ENCODE data around the gene SVOPL. TPM values are rescaled to one million over a fixed set of nuclear protein-coding genes. Genes with fewer than 3 reads are reported as not detected.
"Not testable (repeated sequence)": the region's sequence is repeated elsewhere in the genome, so short reads cannot be mapped to it uniquely, and the experiment has no call there.

The SVOPL gene, protein sequence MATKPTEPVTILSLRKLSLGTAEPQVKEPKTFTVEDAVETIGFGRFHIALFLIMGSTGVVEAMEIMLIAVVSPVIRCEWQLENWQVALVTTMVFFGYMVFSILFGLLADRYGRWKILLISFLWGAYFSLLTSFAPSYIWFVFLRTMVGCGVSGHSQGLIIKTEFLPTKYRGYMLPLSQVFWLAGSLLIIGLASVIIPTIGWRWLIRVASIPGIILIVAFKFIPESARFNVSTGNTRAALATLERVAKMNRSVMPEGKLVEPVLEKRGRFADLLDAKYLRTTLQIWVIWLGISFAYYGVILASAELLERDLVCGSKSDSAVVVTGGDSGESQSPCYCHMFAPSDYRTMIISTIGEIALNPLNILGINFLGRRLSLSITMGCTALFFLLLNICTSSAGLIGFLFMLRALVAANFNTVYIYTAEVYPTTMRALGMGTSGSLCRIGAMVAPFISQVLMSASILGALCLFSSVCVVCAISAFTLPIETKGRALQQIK
- not detected for total RNA-seq
- long read RNA-seq: 0 reads

GRCh38 chr7:138700857-138701536, at the start of gene SVOPL:
Gene SVOPL, minus strand, starts transcription at chr7:138701362. Its CDS starts 22,317 bp downstream, at chr7:138679045.
- DNase-seq (no peak), ATAC-seq (no peak)
- intact Hi-C loops (cut with DNase I): no loop called here

DNA sequence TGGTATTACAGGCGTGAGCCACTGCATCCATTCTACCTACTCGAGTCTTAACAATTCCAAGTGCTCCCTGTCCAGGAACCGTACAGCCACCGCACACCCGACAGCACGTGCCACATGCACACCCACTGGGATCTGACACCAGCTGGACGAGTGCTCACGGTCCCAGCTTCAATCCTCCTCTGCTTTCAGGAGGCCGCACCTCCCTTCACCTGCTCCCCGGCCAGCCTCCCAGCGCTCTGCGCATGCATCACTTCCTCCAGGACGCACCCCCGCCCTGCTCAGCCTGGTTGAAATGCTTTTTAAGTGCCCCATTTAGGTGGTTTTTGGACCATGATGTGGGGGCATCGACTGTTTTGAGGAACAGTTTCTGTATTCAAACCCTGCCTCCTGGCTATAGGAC, 49.3 kb upstream of the SVOPL start:
- intact Hi-C loops (cut with DNase I): no loop called here
- DNase-seq (no peak), ATAC-seq (no peak)

- ATAC-seq (no peak), DNase-seq (no peak)
- intact Hi-C loops (cut with DNase I): no loop called here
Measured at GRCh38 chr7:138749960-138750359, 48.8 kb upstream of the SVOPL start.

GRCh38 chr7:138748666-138749065, 47.5 kb upstream of the SVOPL start:
- intact Hi-C loops (cut with DNase I): no loop called here

GRCh38 chr7:138746073-138746472, 44.9 kb upstream of the SVOPL start:
- intact Hi-C loops (cut with DNase I): no loop called here
- no peak for DNase-seq
- ATAC-seq: no peak

More at GRCh38 chr7:138748666-138749065, 47.5 kb upstream of the SVOPL start:
- ATAC-seq (no peak), DNase-seq (no peak)

GRCh38 chr7:138745189-138745588, 44.0 kb upstream of the SVOPL start:
- intact Hi-C loops (cut with DNase I): no loop called here
- ATAC-seq: no peak
- DNase-seq: no peak

- ATAC-seq (no peak), DNase-seq (no peak)
- intact Hi-C loops (cut with DNase I): no loop called here
Measured at GRCh38 chr7:138741453-138741735, 40.2 kb upstream of the SVOPL start.

GRCh38 chr7:138739859-138740258, 38.7 kb upstream of the SVOPL start:
- intact Hi-C loops (cut with DNase I): loop anchor here (5.0 to 10.0 kb wide), 3 partner anchors 578 to 1133 kb away; no protein-coding TSS in a partner anchor
- DNase-seq: no peak

DNA sequence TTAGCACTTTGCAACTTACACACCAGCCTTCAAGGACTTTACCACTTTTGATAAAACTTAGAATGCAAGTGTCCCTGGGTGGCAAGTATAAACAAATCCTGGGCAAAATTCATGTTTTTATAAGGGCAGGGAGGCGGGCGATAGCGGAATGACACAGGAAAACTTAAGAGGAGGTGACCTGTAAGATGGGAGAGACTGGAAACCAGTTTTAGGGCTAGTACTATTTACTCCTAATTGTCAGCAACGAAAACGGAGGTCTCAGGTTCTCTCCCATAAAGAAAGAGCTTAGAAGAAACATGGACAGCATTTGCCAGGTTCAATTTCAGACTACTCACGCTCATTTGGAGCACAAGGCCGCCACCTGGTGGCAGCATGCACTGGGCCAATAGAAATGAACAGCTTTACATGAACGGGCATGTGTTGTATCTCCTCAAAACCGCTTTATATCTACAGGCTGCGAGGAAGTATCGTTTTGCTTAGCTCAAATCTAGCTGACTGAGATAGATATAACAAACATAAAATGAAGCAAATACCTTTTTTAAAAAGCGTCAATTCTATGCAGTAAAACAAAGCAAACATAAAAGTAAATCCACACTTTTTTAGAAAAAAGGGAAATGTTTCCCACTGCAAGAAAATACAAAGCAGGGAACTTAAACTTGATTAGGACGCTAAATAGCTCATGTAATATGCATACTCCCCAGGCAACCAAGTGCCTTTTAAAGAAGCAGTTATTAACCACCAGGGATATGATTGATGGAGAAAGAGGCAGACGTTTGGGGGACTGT, 37.6 kb upstream of the SVOPL start:
- intact Hi-C loops (cut with DNase I): loop anchor here (1.0 to 10.0 kb wide), 4 partner anchors 576 to 1131 kb away; no protein-coding TSS in a partner anchor
- peak; percentile 84 for DNase-seq
- ATAC-seq: peak; percentile 85 to 86

More at GRCh38 chr7:138739859-138740258, 38.7 kb upstream of the SVOPL start:
- ATAC-seq: no peak

- ATAC-seq: no peak
- intact Hi-C loops (cut with DNase I): loop anchor here (1.0 to 10.0 kb wide), 4 partner anchors 576 to 1131 kb away; no protein-coding TSS in a partner anchor
- DNase-seq: no peak
Measured at GRCh38 chr7:138738114-138738513, 37.0 kb upstream of the SVOPL start.

DNA sequence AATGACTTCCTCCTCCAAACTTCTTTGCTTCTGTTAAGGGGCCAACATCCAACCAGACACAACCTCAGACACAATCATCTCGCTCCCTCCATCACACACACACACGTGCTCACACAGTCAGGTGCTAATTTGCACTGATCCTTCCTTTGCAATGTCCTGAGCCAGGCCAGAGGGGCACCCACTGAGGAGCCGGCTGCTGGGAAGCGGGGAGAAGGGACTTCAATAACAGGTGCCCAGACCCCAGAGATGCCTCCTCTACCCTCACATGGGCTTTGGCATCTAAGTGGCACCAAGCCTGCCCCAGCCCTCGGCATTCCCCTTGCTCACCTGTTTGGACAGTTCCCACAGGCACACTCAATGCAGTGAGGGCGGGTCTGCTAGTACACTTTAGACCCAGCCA, 34.2 kb upstream of the SVOPL start:
- no peak for DNase-seq

DNA sequence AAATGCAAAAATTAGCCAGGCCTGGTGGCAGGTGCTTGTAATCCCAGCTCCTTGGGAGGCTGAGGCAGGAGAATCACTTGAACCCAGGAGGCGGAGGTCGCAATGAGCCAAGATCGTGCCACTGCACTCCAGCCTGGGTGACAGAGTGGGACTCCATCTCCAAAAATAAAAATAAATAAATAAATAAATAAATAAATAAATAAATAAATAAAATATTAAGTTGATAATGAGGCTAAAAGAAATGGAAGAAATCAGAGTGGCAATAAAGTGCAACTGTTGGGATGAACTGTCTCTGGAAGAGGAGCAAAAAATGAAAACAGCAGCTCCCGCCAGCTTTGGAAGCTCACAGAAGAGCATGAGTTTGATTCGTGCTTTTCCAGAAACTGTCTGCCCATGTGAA, 30.6 kb upstream of the SVOPL start:
- DNase-seq, ATAC-seq: not testable (repeated sequence)
- intact Hi-C loops (cut with DNase I): loop anchor here in 1 of 2 donors (10.0 kb wide), 1 partner anchor 827 kb away; no protein-coding TSS in a partner anchor

More for the DNA sequence above, 34.2 kb upstream of the SVOPL start:
- intact Hi-C loops (cut with DNase I): loop anchor here (5.0 to 10.0 kb wide), 3 partner anchors 573 to 1128 kb away; no protein-coding TSS in a partner anchor
- ATAC-seq: no peak

DNA sequence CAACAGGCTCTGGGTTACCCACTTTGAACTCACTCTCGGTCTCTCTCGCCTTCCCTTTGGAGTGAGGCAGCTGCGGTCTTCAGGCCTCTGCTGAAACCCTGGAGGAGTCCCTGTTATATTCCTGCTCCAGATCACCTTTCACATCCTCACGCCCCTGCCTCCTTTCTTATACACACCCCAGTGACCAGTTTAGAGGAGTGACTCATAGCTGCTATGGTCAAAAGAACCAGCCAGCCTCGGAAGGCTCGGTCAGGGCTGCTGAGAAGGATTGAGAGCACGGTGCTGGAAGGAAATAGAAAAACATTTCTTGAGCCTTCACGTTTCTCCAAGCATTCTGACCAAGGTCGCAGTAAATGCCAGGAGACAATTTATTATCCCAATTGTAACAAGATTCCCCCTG, 28.3 kb upstream of the SVOPL start:
- ATAC-seq: no peak
- intact Hi-C loops (cut with DNase I): no loop called here
- DNase-seq: no peak

DNA sequence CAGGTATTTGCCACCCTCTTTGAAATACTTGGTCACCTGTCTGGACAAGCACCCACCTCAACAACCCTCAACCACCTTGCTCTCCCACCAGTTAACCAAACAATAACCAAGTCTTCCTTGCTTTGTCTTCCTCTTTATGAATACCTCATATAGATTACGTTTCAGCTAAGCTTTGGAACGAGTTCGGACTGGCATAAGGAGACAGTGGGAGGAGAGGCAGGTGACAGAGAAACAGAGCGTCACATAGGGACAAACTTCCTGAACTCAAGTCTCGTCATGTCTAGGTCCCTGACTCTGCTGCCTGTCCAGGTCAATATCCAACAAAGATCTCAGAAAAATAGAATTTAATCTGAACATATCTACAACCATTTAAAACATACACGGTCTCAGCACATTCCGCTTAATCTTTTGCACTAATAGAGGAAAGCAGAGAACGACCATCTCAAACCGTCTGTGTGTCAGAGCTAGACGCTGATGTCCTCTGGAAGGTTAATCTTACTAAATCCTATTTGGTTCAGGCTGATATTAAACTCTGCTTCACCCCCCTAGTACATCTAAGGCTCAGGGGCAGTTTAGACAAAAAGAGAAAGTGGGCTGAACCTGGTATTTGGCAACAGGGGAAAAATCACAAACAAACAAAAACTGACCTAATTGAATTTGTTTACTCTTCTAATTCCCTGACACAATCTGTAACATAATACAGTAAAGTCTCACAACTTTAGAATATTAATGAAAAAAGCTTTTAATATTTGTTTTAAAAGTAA, 26.4 kb upstream of the SVOPL start:
- intact Hi-C loops (cut with DNase I): no loop called here
- DNase-seq: no peak
- no peak for ATAC-seq

DNA sequence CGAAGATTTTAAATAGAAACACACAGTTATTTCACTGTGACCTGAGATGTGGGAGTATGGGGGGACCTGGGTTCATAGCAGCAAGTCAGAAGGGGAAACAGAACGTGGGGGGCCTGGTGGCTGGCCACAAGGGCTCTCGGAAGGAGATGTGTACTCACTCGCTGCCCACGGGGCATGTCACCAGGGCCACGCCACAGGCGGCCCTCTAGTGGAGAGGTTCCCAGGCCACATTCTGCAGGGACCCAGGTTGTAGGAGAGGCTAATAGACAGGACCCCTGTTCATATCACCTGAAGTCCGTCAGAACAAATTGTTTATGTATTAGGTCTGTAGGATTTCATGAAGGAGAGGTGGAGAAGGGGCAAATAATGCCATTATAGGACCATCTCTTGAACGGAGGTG, 25.1 kb upstream of the SVOPL start:
- intact Hi-C loops (cut with DNase I): no loop called here

DNA sequence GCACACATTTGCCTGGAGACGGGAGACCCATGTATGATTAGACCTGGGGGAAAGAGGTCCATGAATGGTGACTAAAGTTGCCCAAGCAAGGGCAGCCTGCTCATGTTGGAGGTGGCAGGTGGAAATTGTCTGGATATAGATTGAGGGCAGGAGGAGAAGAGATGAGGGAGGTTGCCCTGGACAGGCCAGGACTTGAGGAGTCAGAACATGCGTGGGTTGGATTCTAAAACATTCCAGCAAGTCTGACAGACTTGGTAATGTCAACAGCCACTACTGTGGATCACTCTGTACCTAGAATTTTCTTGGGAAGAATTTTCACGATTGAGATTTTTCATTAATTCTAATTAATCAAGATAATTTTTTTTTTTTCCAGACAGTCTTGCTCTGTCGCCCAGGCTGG, 19.1 kb upstream of the SVOPL start:
- no peak for ATAC-seq
- intact Hi-C loops (cut with DNase I): no loop called here
- DNase-seq: no peak

More for the DNA sequence above, 25.1 kb upstream of the SVOPL start:
- DNase-seq: no peak
- ATAC-seq: no peak

GRCh38 chr7:138716889-138717288, 15.7 kb upstream of the SVOPL start:
- no peak for DNase-seq
- intact Hi-C loops (cut with DNase I): no loop called here
- ATAC-seq: no peak

GRCh38 chr7:138713191-138713590, 12.0 kb upstream of the SVOPL start:
- intact Hi-C loops (cut with DNase I): no loop called here
- no peak for ATAC-seq
- no peak for DNase-seq

DNA sequence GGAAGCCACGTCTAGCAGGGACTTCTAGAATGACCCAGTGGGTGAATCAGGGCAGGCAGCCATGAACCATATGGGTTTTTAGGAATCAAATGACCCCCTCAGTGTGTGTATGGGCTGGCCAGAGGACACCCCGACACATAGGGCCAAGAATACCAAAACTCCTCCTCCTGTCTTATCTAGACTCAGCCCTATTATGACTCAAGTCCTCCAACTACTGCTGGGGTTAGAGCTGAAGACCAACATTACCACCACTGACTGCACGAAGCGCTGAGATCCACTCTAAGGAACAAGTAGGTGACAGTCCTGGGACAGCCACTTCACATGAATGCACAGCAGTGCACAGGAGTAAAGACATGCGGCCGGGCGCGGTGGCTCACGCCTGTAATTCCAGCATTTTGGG, 11.5 kb upstream of the SVOPL start:
- DNase-seq (no peak), ATAC-seq (no peak)
- intact Hi-C loops (cut with DNase I): no loop called here

Measured in left cardiac atrium (tissue), 4 donors.